Lung microvascular endothelial cell (primary cell): Measurements from ENCODE around the gene CLSTN2. TPM values are rescaled to one million over a fixed set of nuclear protein-coding genes. Genes with fewer than 3 reads are reported as not detected.
A peak's percentile ranks its signal among the peaks of the same experiment; 100 is the strongest.

Experiments used
- DNase-seq, 2 donors: peaks; one replicate each; pipeline versions ENCODE4 v3.0.0 to v3.0.0-alpha.2; 2010; ENCODE audit warnings: low read depth in 2 of 2
- total RNA-seq: library from RNA; depleted of rRNA; stranded (reverse); fragments of >200 nt; gene quantifications from 2 replicates; pipeline ENCODE4 v1.2.1, GENCODE V29; 2014

Gene CLSTN2
- total RNA-seq, 1 donor from 2014 or later: 0.20 TPM

GRCh38 chr3:140180603-140181002, 245.6 kb downstream of the CLSTN2 start:
- DNase-seq: no peak

- no peak for DNase-seq
Observed at GRCh38 chr3:140185375-140185774, 250.4 kb downstream of the CLSTN2 start.

GRCh38 chr3:140186421-140186920, 251.5 kb downstream of the CLSTN2 start:
- DNase-seq: peak in 1 of 2 donors; percentile 75

DNA sequence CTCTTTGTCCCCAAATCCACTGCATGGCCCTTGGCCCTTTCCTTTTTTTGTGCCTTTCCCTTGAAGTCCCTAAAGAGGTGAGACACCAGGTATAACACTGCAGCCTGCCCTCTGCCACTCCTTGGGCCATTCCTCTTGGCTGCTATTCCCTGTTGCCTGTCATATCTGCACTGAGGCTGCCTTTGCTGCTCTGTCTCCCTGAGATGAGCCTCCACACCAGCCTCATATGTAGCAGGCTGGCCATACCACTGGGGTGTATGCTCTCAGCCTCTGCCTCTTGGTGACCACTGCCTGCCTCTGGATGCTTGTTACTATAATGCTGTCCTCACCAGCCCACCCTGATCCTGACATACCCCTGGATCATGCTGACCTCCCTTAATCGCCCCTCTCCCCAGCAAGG, 252.0 kb downstream of the CLSTN2 start:
- DNase-seq: no peak

DNA sequence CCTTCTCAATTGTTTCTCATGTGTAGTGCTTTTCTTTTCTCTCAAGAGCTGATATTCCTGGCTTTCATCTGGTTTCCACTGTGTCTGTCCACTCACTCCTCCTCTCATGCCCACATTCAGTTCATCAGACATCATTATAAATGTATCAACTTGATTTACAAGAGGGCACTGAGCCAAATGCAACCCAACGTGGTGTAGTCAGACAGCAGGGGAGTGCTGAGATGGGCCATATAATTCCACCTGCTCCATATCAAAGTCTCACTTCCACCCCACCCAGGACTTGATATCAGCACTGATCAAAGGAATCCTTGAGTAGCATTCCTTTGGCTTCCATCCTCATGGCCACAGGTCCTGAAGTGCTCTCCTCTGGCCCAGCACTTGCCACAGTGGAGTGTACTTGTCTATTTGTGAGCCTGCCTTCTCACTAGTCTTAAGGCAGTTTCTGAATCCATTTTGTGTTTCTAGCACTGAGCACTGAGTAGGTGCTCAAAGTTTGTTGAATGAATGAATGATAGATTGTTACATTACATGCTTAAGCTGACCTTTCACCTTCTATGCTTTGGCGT, 252.8 kb downstream of the CLSTN2 start:
- no peak for DNase-seq

DNA sequence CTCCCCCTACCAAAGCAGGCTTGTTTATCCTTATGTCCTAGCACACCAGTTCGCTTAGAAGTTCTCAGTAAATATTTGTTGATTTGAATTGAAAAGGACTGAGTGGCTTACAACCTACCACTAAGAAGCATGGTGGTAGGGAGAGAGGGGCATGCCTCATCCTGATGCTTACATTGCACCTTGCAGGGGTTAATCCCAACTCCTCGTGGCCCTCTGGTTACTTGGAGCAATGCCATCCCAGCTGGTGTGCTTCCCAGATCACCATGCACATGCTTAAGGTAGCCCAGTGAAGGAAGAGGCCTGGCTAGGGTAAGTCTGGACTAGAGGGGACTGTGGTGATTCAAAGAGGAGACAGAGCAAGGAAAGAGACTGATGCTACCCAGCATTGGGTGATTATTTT, 253.3 kb downstream of the CLSTN2 start:
- DNase-seq: no peak

DNA sequence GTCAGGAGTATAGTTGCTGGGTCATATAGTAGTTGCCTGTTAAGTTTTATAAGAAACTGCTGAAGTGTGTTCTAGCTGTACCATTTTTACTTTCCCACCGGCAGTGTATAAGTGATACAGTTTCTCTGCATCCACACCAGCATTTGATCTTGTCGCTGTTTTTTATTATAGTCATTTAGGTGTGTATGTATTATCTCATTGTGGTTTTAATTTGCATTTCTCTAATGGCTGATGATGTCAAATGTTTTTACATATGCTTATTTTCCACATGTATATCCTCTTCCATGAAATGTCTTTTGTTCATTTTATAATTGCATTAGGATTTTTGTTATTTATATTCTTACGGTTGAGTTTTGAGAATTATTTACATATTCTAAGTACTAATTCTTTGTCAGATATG, 254.3 kb downstream of the CLSTN2 start:
- DNase-seq: no peak

- no peak for DNase-seq
Observed at GRCh38 chr3:140189976-140190375, 255.0 kb downstream of the CLSTN2 start.

DNA sequence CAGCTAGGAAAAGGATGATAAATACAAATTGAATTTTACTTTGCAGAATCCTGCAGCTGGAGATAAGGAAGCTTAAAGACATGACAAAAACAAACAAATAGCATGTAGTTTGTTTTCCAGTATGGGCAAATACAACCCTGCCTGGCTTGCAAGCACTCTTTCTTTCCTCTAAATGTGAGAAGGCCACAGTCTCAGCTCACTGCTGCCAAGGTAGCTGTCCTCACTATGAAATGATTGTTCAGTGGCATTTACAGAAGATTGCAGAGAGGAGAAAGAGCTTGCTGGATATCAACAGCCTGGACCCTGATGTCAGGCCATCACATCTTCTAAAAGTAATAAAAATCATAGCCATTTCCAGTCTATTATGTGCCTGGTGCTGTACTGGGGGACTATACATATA, 262.0 kb downstream of the CLSTN2 start:
- no peak for DNase-seq

DNA sequence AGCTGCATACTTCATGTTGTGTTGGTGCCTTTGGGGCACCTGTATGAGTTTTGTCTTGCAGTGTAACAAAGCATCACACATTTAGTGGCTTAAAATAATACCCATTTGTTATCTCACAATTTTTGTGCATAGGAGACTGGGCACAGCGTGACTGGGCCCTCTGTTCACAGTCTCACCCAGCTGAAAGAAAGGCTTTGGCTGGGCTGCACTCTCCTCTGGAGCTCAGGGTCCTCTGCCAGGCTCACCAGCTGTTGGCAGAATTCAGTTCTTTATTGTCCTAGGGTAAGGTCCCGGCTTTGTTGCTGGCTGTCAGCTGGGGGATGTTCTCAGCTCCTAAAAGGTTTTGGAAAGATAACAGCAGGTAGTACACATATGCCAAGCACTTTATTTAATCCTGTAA, 263.3 kb downstream of the CLSTN2 start:
- DNase-seq: no peak

DNA sequence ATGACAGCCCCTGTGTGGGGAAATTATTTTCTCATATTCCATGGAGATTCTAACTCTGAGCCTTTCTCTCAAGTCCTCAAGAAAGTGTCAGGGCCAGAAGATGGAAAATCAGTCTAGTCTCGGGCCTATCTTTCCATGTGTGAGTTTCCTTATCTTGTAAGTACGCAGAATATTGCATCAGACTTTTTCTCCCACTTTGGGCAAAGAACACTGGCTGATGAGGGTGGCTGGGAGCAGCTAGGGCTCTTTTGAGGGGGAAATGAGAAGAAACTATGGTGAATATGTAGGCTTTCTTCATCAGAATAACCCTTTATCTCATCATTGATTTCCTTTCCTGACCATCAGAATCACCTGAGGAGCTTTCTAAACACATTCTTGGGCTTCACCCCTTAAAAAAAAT, 264.0 kb downstream of the CLSTN2 start:
- no peak for DNase-seq

DNA sequence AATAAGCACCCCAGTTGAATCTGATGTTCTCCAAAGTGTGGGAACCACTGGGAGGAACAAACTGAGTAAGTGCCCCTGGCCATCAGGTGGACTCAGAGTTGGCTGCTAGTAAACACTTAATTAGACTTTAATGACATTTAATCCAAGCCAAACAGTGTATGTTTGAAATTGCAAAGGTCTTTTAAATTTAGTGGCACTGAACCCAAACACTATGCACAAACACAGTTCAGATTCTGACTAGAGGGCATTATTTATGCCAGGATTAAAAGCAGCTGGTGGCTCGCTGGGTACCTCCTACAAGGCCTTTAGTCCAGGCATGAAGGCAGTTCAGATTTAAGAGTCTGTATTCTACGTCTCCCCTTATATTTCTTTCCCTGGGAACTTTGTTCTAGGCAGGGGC, 264.8 kb downstream of the CLSTN2 start:
- DNase-seq: no peak

- peak in 1 of 2 donors; percentile 5 for DNase-seq
Observed at GRCh38 chr3:140203510-140203909, 268.5 kb downstream of the CLSTN2 start.

GRCh38 chr3:140204271-140204984, 269.4 kb downstream of the CLSTN2 start:
- DNase-seq: no peak

- no peak for DNase-seq
Observed at GRCh38 chr3:140205598-140205997, 270.6 kb downstream of the CLSTN2 start.

DNA sequence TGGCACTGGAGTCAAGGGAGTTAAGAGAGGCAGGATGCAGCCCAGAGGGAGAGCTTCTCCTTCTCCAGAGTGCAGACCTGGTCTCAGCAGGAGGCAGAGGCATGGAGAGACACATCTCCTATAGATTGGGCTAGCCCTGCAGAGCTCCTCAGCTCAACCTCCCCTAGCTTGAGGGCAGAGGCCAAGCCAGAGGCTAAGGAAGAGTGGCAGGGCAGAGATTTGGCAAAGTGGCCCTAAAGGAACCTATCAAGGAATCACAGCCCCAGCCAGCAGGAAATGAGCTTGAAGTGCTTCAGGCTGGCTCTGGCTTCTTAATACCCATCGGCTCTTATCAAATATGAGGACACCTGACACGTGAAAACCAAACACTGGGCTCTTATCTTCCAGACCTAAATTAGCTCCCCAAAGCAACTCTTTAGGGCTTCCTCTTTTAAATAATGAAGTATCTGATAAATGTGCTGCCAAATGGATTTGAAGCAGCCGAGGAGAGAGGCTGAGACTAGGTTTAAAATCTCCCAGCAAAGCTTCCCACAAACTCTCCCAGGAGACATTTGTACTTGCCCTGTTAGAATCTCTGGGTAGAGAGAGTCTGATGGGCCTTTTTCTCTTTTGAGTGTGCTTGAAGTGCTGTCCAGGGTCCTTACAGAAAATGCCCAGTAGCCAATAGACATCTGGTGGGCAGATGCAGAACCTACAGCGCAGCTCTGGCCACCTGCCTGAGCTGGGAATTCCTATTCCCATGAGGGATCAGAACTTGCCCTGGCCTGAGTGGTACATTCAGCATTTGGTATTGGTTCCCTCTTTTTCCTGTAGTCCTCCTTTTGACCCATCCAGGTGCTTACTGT, 271.4 kb downstream of the CLSTN2 start:
- peak; percentile 4 to 34 for DNase-seq

GRCh38 chr3:140207541-140207940, 272.6 kb downstream of the CLSTN2 start:
- DNase-seq: no peak

DNA sequence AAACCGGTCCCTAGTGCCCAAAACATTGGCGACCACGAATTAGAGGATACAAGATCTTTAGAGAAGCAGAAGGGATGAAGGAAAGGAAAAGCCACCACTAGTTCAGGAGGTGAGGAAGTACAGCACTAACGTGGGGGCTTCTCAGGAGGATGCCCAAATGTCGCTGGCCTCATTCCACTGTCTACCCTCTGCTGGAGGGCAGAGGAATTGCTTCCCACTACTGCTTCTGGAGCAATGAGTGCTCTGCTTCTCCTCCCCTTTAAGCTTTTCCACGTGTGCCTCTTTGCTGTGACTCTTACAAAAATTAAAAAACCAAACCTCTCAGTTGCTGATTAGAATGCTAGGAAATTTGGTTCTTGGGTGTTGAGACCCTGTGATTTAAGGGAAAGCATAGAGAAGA, 281.3 kb downstream of the CLSTN2 start:
- DNase-seq: peak in 1 of 2 donors; percentile 15

- no peak for DNase-seq
Observed at GRCh38 chr3:140219291-140219690, 284.3 kb downstream of the CLSTN2 start.

GRCh38 chr3:140219923-140220452, 285.0 kb downstream of the CLSTN2 start:
- peak in 1 of 2 donors; percentile 1 for DNase-seq

DNA sequence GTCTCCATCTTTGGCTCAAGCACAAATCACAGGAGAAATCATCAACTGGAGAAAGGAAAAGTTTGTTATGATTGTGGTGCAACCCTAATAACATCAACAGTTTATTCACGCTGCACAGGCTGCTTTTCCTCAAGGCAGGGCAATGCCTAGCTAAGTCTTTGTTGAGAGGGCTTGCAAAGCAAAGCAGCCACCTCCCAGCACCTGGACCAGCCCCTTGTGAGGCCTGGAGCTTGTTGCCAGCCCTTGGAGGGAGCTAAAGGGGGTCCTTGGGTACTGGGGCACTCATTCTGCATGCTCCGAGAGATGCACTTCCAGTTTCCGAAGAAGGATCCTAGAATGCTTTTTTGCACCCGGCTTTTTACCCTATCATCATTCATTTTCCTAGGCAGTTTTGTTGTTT, 288.2 kb downstream of the CLSTN2 start:
- no peak for DNase-seq

- DNase-seq: no peak
Observed at GRCh38 chr3:140223631-140224030, 288.6 kb downstream of the CLSTN2 start.
